GM10266 (cell line): ENCODE results near the gene APOBEC3G.
"Not testable (repeated sequence)": the region's sequence is repeated elsewhere in the genome, so short reads cannot be mapped to it uniquely, and the experiment has no call there.

Experiments used
- DNase-seq: peaks from one replicate; pipeline ENCODE4 v3.0.0; 2012; ENCODE audit errors: extremely low spot score
- CTCF ChIP-seq: IDR thresholded peaks from 2 replicates; pipeline ENCODE4 v1.5.1; 2012; ENCODE audit warnings: mild to moderate bottlenecking, low read depth; ENCODE audit not compliant: control insufficient read depth, insufficient read depth; ENCODE audit errors: missing control alignments

Gene APOBEC3G

GRCh38 chr22:39068033-39068785 is 8.9 kb upstream of the APOBEC3G start:
- DNase-seq = no peak
- no peak for TF ChIP-seq CTCF

- no peak for TF ChIP-seq CTCF
- no peak for DNase-seq
Observed at GRCh38 chr22:39070186-39070585, 6.9 kb upstream of the APOBEC3G start.

- DNase-seq = not testable (repeated sequence)
Observed at GRCh38 chr22:39072581-39072981, 4.5 kb upstream of the APOBEC3G start.

GRCh38 chr22:39073981-39074380 is 3.1 kb upstream of the APOBEC3G start:
- no peak for DNase-seq
- TF ChIP-seq CTCF = no peak

GRCh38 chr22:39076155-39077025 is 685 bp upstream of the APOBEC3G start:
- not testable (repeated sequence) for DNase-seq

DNA sequence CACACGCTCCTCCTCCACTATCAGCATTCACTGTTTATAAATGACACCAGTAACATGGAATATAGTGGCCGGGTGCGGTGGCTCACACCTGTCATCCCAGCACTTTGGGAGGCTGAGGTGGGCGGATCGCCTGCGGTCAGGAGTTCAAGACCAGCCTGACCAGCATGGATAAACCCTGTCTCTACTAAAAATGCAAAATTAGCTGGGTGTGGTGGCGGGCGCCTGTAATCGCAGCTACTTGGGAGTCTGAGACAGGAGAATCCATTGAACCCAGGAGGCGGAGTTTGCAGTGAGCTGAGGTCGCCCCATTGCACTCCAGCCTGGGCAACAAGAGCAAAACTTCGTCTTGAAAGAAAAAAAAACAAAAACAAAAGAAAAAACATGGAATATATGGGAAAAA is 837 bp downstream of the APOBEC3G start:
- DNase-seq = not testable (repeated sequence)

GRCh38 chr22:39078329-39078728 is 1.3 kb downstream of the APOBEC3G start:
- TF ChIP-seq CTCF = no peak
- DNase-seq = no peak

GRCh38 chr22:39079054-39079637 is 2.1 kb downstream of the APOBEC3G start:
- not testable (repeated sequence) for DNase-seq

DNA sequence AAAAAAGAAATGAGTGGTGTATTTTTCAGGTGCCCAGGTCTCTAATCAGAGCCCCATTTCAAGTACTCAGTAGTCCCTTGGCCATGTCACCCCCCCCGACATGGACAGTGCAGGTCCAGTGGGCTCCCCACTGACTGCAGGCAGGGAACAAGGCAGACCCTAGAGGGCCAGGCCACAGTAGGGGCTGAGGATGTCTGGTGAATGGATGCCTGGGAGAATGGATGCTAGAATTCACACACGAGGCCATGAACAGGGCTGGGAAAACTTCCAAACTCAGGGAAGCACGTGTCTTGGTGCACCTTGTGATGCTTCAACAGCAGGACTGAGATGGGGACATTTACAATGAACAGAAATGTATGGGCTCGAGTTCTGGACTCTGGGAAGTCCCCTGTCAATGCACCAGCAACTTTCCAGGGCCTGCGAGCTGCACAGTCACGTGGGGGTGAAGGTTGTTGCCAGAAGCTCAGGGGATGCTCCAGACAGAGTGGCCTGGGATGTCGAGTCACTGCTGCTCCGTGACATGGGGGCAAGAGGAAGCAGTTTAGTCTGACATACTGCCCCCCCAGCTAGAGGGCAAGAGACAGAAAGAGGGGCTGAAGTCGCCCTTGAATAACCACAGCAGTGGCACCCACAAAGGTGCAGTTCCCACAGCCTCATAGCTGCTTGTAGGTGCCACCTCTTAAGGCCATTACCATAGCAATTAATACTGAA is 3.1 kb downstream of the APOBEC3G start:
- no peak for TF ChIP-seq CTCF

More for the DNA sequence above, 3.1 kb downstream of the APOBEC3G start:
- DNase-seq = no peak
